Endothelial cell of umbilical vein (primary cell): ENCODE data around the gene SLC35G6. TPM values are rescaled to one million over a fixed set of nuclear protein-coding genes. Genes with fewer than 3 reads are reported as not detected.

Source experiments
- BruUV-seq: library from RNA; stranded (reverse); fragments of 400-500 nt; replicated peaks from 2 replicates; lab custom pipeline; 2021; lab: Mats Ljungman, UMichigan
- CTCF ChIA-PET: fragments of 300-600, 350-600 bp; sonication (Branson Sonifier 250); formaldehyde crosslinking; loops from one replicate; lab custom pipeline; 2021; ENCODE audit warnings: antibody characterized with exemption, inconsistent platforms; lab: Charles Lee
- POLR2A ChIA-PET: fragments of 300-600, 350-600 bp; sonication (Branson Sonifier 250); formaldehyde crosslinking; loops from one replicate; lab custom pipeline; 2021; ENCODE audit warnings: antibody characterized with exemption, inconsistent platforms; lab: Charles Lee
- DNase-seq: peaks from one replicate; pipeline ENCODE4 v3.0.0-alpha.2; 2011; ENCODE audit warnings: low read depth, low spot score
- FAIRE-seq: peaks from 2 replicates; lab custom pipeline; 2011; peaks lifted over from hg19 to GRCh38; lab: Jason Lieb, UNC
- H2AFZ ChIP-seq: 2 replicates; pipeline ENCODE4 v1.6.0; 2012; ENCODE audit warnings: low read depth, low read length, control low read depth, inconsistent platforms
- H3K27ac ChIP-seq: 2 replicates; pipeline ENCODE4 v1.5.1; 2011; ENCODE audit warnings: low read depth, mild to moderate bottlenecking, control low read depth, low read length, moderate library complexity; ENCODE audit not compliant: insufficient read depth
- H3K27me3 ChIP-seq, 2 experiments: 2 replicates each; pipeline versions ENCODE4 v1.6.0 to v1.6.1; 2011; ENCODE audit warnings: low read length in 2 of 2, mixed read lengths in 1 of 2; ENCODE audit not compliant: control insufficient read depth in 2 of 2, insufficient read depth in 2 of 2
- H3K36me3 ChIP-seq, 2 experiments: 2 replicates in 1 of 2; 3 replicates in 1 of 2; pipeline ENCODE4 v1.5.1; 2011; ENCODE audit warnings: low read length in 2 of 2, mild to moderate bottlenecking in 1 of 2, moderate library complexity in 1 of 2; ENCODE audit not compliant: control insufficient read depth in 2 of 2, insufficient read depth in 2 of 2; ENCODE audit errors: extremely low read depth in 1 of 2
- H3K4me1 ChIP-seq: 3 replicates; pipeline ENCODE4 v1.5.1; 2011; ENCODE audit warnings: mild to moderate bottlenecking, low read length; ENCODE audit not compliant: control insufficient read depth, insufficient read depth; ENCODE audit errors: extremely low read depth
- H3K4me2 ChIP-seq: 2 replicates; pipeline ENCODE4 v1.6.1; 2011; ENCODE audit warnings: low read length, control low read depth, mixed read lengths; ENCODE audit not compliant: insufficient read depth
- H3K4me3 ChIP-seq, 3 experiments: fragments of 200-600 bp in 1 of 3; sonication (generic), shearing (Covaris generic) in 1 of 3; replicated peaks in 1 of 3; 2 replicates each; pipeline ENCODE4 v1.5.1; 2011 to 2016; ENCODE audit warnings: control low read depth in 3 of 3, low read length in 3 of 3, mild to moderate bottlenecking in 2 of 3, inconsistent platforms in 1 of 3, low read depth in 1 of 3, moderate library complexity in 1 of 3; ENCODE audit not compliant: insufficient read depth in 1 of 3
- H3K79me2 ChIP-seq: 2 replicates; pipeline ENCODE4 v1.6.0; 2012; ENCODE audit warnings: low read length, inconsistent platforms; ENCODE audit not compliant: control insufficient read depth, insufficient read depth
- H3K9ac ChIP-seq: replicated peaks from 2 replicates; pipeline ENCODE3; 2011; ENCODE audit warnings: low read length, control low read depth; ENCODE audit not compliant: insufficient read depth; ENCODE audit errors: extremely low read depth
- H3K9me1 ChIP-seq: replicated peaks from 3 replicates; pipeline ENCODE4 v1.6.0; 2011; ENCODE audit warnings: mild to moderate bottlenecking, low read length; ENCODE audit not compliant: control insufficient read depth, insufficient read depth; ENCODE audit errors: extremely low read depth
- H3K9me3 ChIP-seq: replicated peaks from 2 replicates; pipeline ENCODE4 v1.5.1; 2012; ENCODE audit warnings: low read length, inconsistent platforms; ENCODE audit not compliant: control insufficient read depth, insufficient read depth
- H4K20me1 ChIP-seq: replicated peaks from 2 replicates; pipeline ENCODE3; 2011; ENCODE audit warnings: mild to moderate bottlenecking, low read length; ENCODE audit not compliant: control insufficient read depth, insufficient read depth; ENCODE audit errors: extremely low read depth
- EZH2 ChIP-seq: IDR thresholded peaks from 2 replicates; pipeline ENCODE4 v1.6.1; 2012; ENCODE audit warnings: borderline replicate concordance, low read depth, mild to moderate bottlenecking, moderate library complexity, low read length, inconsistent platforms; ENCODE audit not compliant: severe bottlenecking
- FOS ChIP-seq: IDR thresholded peaks from 2 replicates; pipeline ENCODE4 v1.6.1; 2011; ENCODE audit warnings: mild to moderate bottlenecking, low read length, moderate library complexity, borderline replicate concordance; ENCODE audit not compliant: insufficient read depth
- GATA2 ChIP-seq: IDR thresholded peaks from 2 replicates; pipeline ENCODE4 v1.7.0; 2011; ENCODE audit warnings: low read depth, mild to moderate bottlenecking, moderate library complexity, mixed read lengths, low read length; ENCODE audit not compliant: insufficient read length, insufficient read depth
- JUN ChIP-seq: IDR thresholded peaks from 2 replicates; pipeline ENCODE4 v1.6.1; 2011; ENCODE audit warnings: borderline replicate concordance, low read depth; ENCODE audit not compliant: insufficient read length, insufficient read depth
- MYC ChIP-seq: IDR thresholded peaks from one replicate; pipeline ENCODE4 v1.6.1; 2011; ENCODE audit warnings: mild to moderate bottlenecking, low read depth, low read length
- POLR2A ChIP-seq: IDR thresholded peaks from 2 replicates; pipeline ENCODE4 v1.6.1; 2012; ENCODE audit warnings: low read depth, mild to moderate bottlenecking, control low read depth, low read length
- POLR2AphosphoS5 ChIP-seq: IDR thresholded peaks from 2 replicates; pipeline ENCODE4 v1.6.1; 2012; ENCODE audit warnings: low read depth, mild to moderate bottlenecking, control low read depth, low read length, moderate library complexity; ENCODE audit not compliant: insufficient read depth
- dilution Hi-C: fragments of 300-500 bp; cut with MboI; formaldehyde crosslinking; loops from one replicate; pipeline ENCODE4 v1.15.0; 2019; ENCODE audit warnings: low sequenced_read_pairs; ENCODE audit not compliant: extremely low pct_ligation_motif_present
- intact Hi-C: fragments of 100-400 bp; cut with micrococcal nuclease; formaldehyde crosslinking; loops from one replicate; pipeline ENCODE4 v1.10.0; 2022
- polyA plus RNA-seq, 4 experiments: library from polyadenylated mRNA; depleted of rRNA in 3 of 4; stranded (reverse) in 3 of 4; unstranded in 1 of 4; fragments of >200 nt; gene quantifications; 2 replicates each; pipeline versions ENCODE4 v1.2.1 to v1.2.3, GENCODE V29; 2011 to 2012; ENCODE audit warnings: missing spikeins in 1 of 4
- total RNA-seq: library from RNA; stranded (reverse); gene quantifications from 2 replicates; pipeline ENCODE4 v1.2.3, GENCODE V29; 2021
- TF ChIP-seq, protein P1 (sequence below), 2 donors: IDR thresholded peaks; 1 replicate in 1 of 2; 2 replicates in 1 of 2; pipeline ENCODE4 v1.5.1; 2011; ENCODE audit warnings: low read length in 2 of 2, mild to moderate bottlenecking in 2 of 2, moderate library complexity in 2 of 2, control low read depth in 1 of 2, inconsistent platforms in 1 of 2, low read depth in 1 of 2; ENCODE audit not compliant: insufficient read depth in 1 of 2; ENCODE audit errors: extremely low read depth in 1 of 2
- TF ChIP-seq, protein P2 (sequence below): IDR thresholded peaks from 2 replicates; pipeline ENCODE4 v1.6.1; 2011; ENCODE audit not compliant: insufficient read depth, insufficient read length

SLC35G6 gene
- total and polyA plus RNA-seq, 2 donors (not counting 3 experiments of a cell fraction or from before 2014, with no cell fraction given), result not detected

DNA sequence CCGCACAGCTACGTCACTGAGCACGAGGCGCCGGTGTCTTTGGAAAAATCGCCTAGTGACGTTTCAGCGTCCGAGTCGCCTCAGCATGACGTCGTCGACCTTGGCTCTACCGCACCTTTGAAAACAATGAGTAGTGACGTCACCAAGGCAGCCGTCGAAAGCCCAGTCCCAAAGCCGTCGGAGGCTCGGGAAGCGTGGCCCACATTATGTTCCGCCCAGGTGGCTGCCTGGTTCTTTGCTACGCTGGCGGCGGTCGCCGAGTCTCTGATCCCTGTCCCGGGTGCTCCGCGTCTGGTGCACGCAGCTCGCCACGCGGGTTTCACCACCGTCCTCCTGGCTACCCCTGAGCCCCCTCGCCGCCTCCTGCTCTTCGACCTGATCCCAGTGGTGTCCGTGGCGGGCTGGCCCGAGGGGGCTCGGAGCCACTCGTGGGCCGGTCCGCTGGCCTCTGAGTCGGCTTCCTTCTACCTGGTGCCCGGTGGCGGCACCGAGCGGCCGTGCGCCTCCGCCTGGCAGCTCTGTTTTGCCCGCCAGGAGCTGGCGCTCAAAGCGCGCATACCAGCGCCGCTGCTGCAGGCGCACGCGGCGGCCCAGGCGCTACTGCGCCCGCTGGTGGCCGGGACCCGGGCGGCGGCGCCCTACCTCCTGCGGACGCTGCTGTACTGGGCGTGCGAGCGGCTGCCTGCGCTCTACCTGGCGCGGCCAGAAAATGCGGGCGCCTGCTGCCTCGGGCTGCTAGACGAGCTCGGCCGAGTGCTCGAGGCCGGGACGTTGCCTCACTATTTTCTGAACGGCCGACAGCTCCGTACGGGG lies 44.5 kb upstream of the SLC35G6 start:
- Histone ChIP-seq H3K4me2 (peak overlapping the region; percentile 94), H3K4me1 (peaks cover 23% of the 10 kb centered on the region), H3K9ac (peak overlapping the region; percentile 46), H2AFZ (peak overlapping the region; percentile 48), H3K79me2 (no peaks in the 10 kb centered on the region), H4K20me1 (no peaks in the 10 kb centered on the region), H3K9me1 (no peaks in the 10 kb centered on the region), H3K4me3 (peak overlapping the region in 2 of 3 experiments; percentile 16 to 83), H3K27ac (no peak overlapping the region), H3K36me3 (no peaks in the 10 kb centered on the region), H3K27me3 (peaks cover 20 to 28% of the 10 kb centered on the region in 2 experiments), H3K9me3 (no peaks in the 10 kb centered on the region)
- peak; percentile 81 for DNase-seq
- peak; percentile 87 for TF ChIP-seq POLR2AphosphoS5
- TF ChIP-seq JUN, result peak; percentile 57
- TF ChIP-seq, protein P1, sequence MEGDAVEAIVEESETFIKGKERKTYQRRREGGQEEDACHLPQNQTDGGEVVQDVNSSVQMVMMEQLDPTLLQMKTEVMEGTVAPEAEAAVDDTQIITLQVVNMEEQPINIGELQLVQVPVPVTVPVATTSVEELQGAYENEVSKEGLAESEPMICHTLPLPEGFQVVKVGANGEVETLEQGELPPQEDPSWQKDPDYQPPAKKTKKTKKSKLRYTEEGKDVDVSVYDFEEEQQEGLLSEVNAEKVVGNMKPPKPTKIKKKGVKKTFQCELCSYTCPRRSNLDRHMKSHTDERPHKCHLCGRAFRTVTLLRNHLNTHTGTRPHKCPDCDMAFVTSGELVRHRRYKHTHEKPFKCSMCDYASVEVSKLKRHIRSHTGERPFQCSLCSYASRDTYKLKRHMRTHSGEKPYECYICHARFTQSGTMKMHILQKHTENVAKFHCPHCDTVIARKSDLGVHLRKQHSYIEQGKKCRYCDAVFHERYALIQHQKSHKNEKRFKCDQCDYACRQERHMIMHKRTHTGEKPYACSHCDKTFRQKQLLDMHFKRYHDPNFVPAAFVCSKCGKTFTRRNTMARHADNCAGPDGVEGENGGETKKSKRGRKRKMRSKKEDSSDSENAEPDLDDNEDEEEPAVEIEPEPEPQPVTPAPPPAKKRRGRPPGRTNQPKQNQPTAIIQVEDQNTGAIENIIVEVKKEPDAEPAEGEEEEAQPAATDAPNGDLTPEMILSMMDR (IDR thresholded peaks at IDR 0.05; ENCODE audit: extremely low read depth in 1 of 2, insufficient read depth in 1 of 2, low read depth in 1 of 2, low read length in 2 of 2), result peak; percentile 79 to 88
- TF ChIP-seq FOS, result no peak
- TF ChIP-seq MYC, result peak; percentile 63
- no peak for TF ChIP-seq EZH2
- peak; percentile 27 for TF ChIP-seq POLR2A
- no peak for TF ChIP-seq GATA2
- TF ChIP-seq, protein P2, sequence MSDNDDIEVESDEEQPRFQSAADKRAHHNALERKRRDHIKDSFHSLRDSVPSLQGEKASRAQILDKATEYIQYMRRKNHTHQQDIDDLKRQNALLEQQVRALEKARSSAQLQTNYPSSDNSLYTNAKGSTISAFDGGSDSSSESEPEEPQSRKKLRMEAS, result no peak
- CTCF ChIA-PET, result interaction anchor here (0.7 to 4.4 kb wide), 44 partner anchors 9 to 391 kb away, joined by 3 to 70 read pairs (median 5); partner anchors contain the start of genes CHRNB1, MPDU1, NLGN2 and PLSCR3
- BruUV-seq, result no TSS peak
- dilution Hi-C loops (no loop called here), intact Hi-C loops (loop anchor here (1.0 to 5.0 kb wide), 5 partner anchors 18 to 251 kb away; partner anchors contain the start of genes CTDNEP1, ELP5, SENP3 and TP53)
- FAIRE-seq, result peak; percentile 63
- POLR2A ChIA-PET, result interaction anchor here (0.8 to 1.7 kb wide), 3 partner anchors 9 to 48 kb away, joined by 3 to 8 read pairs (median 7); partner anchors contain the start of genes POLR2A and TMEM256
